Hepatocyte (in vitro differentiated cells): ENCODE results near the gene PRAMEF20.
"Not testable (repeated sequence)": the region's sequence is repeated elsewhere in the genome, so short reads cannot be mapped to it uniquely, and the experiment has no call there.

ENCODE experiments used
- CTCF ChIP-seq: fragments of 200-600 bp; sonication (generic); IDR thresholded peaks from 2 replicates; pipeline ENCODE4 v1.5.1; 2016; ENCODE audit warnings: antibody characterized with exemption, mild to moderate bottlenecking; ENCODE audit not compliant: poor library complexity
- EZH2 ChIP-seq: fragments of 200-600 bp; sonication (generic); IDR thresholded peaks from 2 replicates; pipeline ENCODE4 v1.6.1; 2016; ENCODE audit warnings: antibody characterized with exemption, mild to moderate bottlenecking, borderline replicate concordance

GRCh38 chr1:13366536-13366935, 43.7 kb upstream of the PRAMEF20 start:
- not testable (repeated sequence) for TF ChIP-seq CTCF, EZH2
